Measurements from ENCODE around the gene GPR78.

Gene GPR78

GRCh38 chr4:8600266-8600665 lies 20.1 kb downstream of the GPR78 start:
- no peak for DNase-seq (ENCODE audit: low spot score)

- DNase-seq (ENCODE audit: low spot score), result no peak
Measured at GRCh38 chr4:8600686-8601085, 20.5 kb downstream of the GPR78 start.

- no peak for DNase-seq (ENCODE audit: low spot score)
Measured at GRCh38 chr4:8601086-8601485, 20.9 kb downstream of the GPR78 start.

GRCh38 chr4:8601556-8601955 lies 21.4 kb downstream of the GPR78 start:
- no peak for DNase-seq (ENCODE audit: low spot score)

GRCh38 chr4:8602686-8603430 lies 22.7 kb downstream of the GPR78 start:
- DNase-seq (ENCODE audit: low spot score), result no peak

- no peak for DNase-seq (ENCODE audit: low spot score)
Measured at GRCh38 chr4:8603931-8604330, 23.7 kb downstream of the GPR78 start.

- DNase-seq (ENCODE audit: low spot score), result no peak
Measured at GRCh38 chr4:8605289-8605688, 25.1 kb downstream of the GPR78 start.

- DNase-seq (ENCODE audit: low spot score), result no peak
Measured at GRCh38 chr4:8606476-8606875, 26.3 kb downstream of the GPR78 start.

- no peak for DNase-seq (ENCODE audit: low spot score)
Measured at GRCh38 chr4:8606966-8607365, 26.8 kb downstream of the GPR78 start.

GRCh38 chr4:8607603-8608481 lies 27.6 kb downstream of the GPR78 start:
- DNase-seq (ENCODE audit: low spot score), result no peak

- DNase-seq (ENCODE audit: low spot score), result no peak
Measured at GRCh38 chr4:8608714-8609391, 28.7 kb downstream of the GPR78 start.

- no peak for DNase-seq (ENCODE audit: low spot score)
Measured at GRCh38 chr4:8609406-8609805, 29.2 kb downstream of the GPR78 start.

GRCh38 chr4:8609824-8610350 lies 29.7 kb downstream of the GPR78 start:
- DNase-seq (ENCODE audit: low spot score), result no peak

- no peak for DNase-seq (ENCODE audit: low spot score)
Measured at GRCh38 chr4:8610858-8611616, 30.8 kb downstream of the GPR78 start.

GRCh38 chr4:8612646-8613045 lies 32.5 kb downstream of the GPR78 start:
- DNase-seq (ENCODE audit: low spot score), result no peak

GRCh38 chr4:8613421-8614364 lies 33.5 kb downstream of the GPR78 start:
- no peak for DNase-seq (ENCODE audit: low spot score)

- no peak for DNase-seq (ENCODE audit: low spot score)
Measured at GRCh38 chr4:8614365-8615193, 34.4 kb downstream of the GPR78 start.

GRCh38 chr4:8615366-8615765 lies 35.2 kb downstream of the GPR78 start:
- DNase-seq (ENCODE audit: low spot score), result no peak

GRCh38 chr4:8615921-8616787 lies 36.0 kb downstream of the GPR78 start:
- no peak for DNase-seq (ENCODE audit: low spot score)

Measured in globus pallidus (tissue), 1 donor.